IPS-11a (cell line): ENCODE measurements around the gene ISL2.

Experiments used
- H3K4me3 ChIP-seq: one replicate; pipeline ENCODE4 v1.5.1; 2013; ENCODE audit warnings: low read depth, low read length, control low read depth

Gene ISL2

GRCh38 chr15:76327191-76328105 is 9.1 kb upstream of the ISL2 start:
- H3K4me3 ChIP-seq: no peak overlapping the region

GRCh38 chr15:76328106-76328696 is 8.4 kb upstream of the ISL2 start:
- H3K4me3 ChIP-seq: no peak overlapping the region

GRCh38 chr15:76328958-76329357 is 7.6 kb upstream of the ISL2 start:
- no peak overlapping the region for H3K4me3 ChIP-seq

GRCh38 chr15:76330080-76330680 is 6.4 kb upstream of the ISL2 start:
- H3K4me3 ChIP-seq: no peak overlapping the region

- H3K4me3 ChIP-seq: no peak overlapping the region
Observed at GRCh38 chr15:76332796-76333195, 3.8 kb upstream of the ISL2 start.

GRCh38 chr15:76333309-76333708 is 3.3 kb upstream of the ISL2 start:
- no peak overlapping the region for H3K4me3 ChIP-seq

GRCh38 chr15:76333720-76334437 is 2.7 kb upstream of the ISL2 start:
- no peak overlapping the region for H3K4me3 ChIP-seq

- no peak overlapping the region for H3K4me3 ChIP-seq
Observed at GRCh38 chr15:76334438-76335306, 1.9 kb upstream of the ISL2 start.

- H3K4me3 ChIP-seq: peak overlapping the region; percentile 41
Observed at GRCh38 chr15:76335307-76336253, 993 bp upstream of the ISL2 start.

GRCh38 chr15:76337059-76337695 is 604 bp downstream of the ISL2 start:
- peak overlapping the region; percentile 8 for H3K4me3 ChIP-seq

- H3K4me3 ChIP-seq: peak overlapping the region; percentile 14
Observed at GRCh38 chr15:76337696-76338485, 1.3 kb downstream of the ISL2 start.

- peak overlapping the region; percentile 14 for H3K4me3 ChIP-seq
Observed at GRCh38 chr15:76338486-76339304, 2.1 kb downstream of the ISL2 start.

- H3K4me3 ChIP-seq: peak overlapping the region; percentile 17
Observed at GRCh38 chr15:76339305-76340197, 3.0 kb downstream of the ISL2 start.

GRCh38 chr15:76340198-76340802 is 3.7 kb downstream of the ISL2 start:
- H3K4me3 ChIP-seq: peak overlapping the region; percentile 17

GRCh38 chr15:76340803-76341365 is 4.3 kb downstream of the ISL2 start:
- H3K4me3 ChIP-seq: peak overlapping the region; percentile 13
